Esophagus muscularis mucosa (tissue), 4 donors: ENCODE results near the gene SAFB2.

Experiments
- CTCF ChIP-seq, 3 experiments: fragments of 200-600 bp in 2 of 3; fragments of 450-650 bp in 1 of 3; sonication (generic) in 2 of 3; IDR thresholded peaks; one replicate each; pipeline ENCODE4 v1.5.1; 2017 to 2019; ENCODE audit warnings: antibody characterized with exemption in 3 of 3, mild to moderate bottlenecking in 2 of 3, moderate library complexity in 1 of 3
- EP300 ChIP-seq: sonication (generic); formaldehyde crosslinking; IDR thresholded peaks from one replicate; pipeline ENCODE4 v1.6.1; 2017; ENCODE audit warnings: antibody characterized with exemption
- POLR2A ChIP-seq: fragments of 450-650 bp; IDR thresholded peaks from one replicate; pipeline ENCODE4 v1.6.1; 2017; ENCODE audit warnings: antibody characterized with exemption, moderate library complexity, mild to moderate bottlenecking, low read depth
- POLR2AphosphoS5 ChIP-seq, 2 donors: sonication (generic); formaldehyde crosslinking; IDR thresholded peaks; one replicate each; pipeline ENCODE4 v1.6.1; 2017; ENCODE audit warnings: antibody characterized with exemption in 2 of 2

- no peak for TF ChIP-seq POLR2A
- TF ChIP-seq POLR2AphosphoS5 (IDR thresholded peaks at IDR 0.05): no peak
- TF ChIP-seq CTCF (IDR thresholded peaks at IDR 0.05): no peak
- no peak for TF ChIP-seq EP300
Measured at GRCh38 chr19:5545051-5545450, 77.5 kb downstream of the SAFB2 start.
